HG03520 (cell line): ENCODE data around the gene WNT5A.

ENCODE experiments used
- ATAC-seq: cut with Tn5 transposase; IDR thresholded peaks from one replicate; pipeline ENCODE4 v1.9.1; 2021; ENCODE audit warnings: mild to moderate bottlenecking, moderate library complexity; ENCODE audit not compliant: unreplicated experiment

WNT5A gene

GRCh38 chr3:55482496-55483195, 4.5 kb downstream of the WNT5A start:
- ATAC-seq, result no peak

- no peak for ATAC-seq
Measured at GRCh38 chr3:55481744-55482495, 5.2 kb downstream of the WNT5A start.

GRCh38 chr3:55480911-55481743, 6.0 kb downstream of the WNT5A start:
- ATAC-seq, result no peak

- ATAC-seq, result no peak
Measured at GRCh38 chr3:55477306-55478303, 9.5 kb downstream of the WNT5A start.

GRCh38 chr3:55476515-55476914, 10.6 kb downstream of the WNT5A start:
- ATAC-seq, result no peak

DNA sequence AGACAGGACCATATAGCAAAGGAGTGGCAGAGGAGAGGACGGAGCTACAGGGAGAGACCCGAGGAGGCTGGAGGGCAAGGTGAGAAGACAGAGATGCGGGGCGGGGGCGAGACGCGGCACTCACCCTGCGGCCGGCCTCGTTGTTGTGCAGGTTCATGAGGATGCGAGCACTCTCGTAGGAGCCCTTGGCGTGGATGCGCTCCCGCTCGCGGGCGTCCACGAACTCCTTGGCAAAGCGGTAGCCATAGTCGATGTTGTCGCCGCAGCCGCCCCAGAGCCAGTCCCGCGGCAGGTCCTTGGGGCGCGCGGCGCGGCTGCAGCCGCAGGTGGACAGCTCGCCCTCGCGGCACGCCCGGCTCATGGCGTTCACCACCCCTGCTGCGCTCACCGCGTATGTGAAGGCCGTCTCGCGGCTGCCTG, 12.9 kb downstream of the WNT5A start:
- ATAC-seq, result no peak

DNA sequence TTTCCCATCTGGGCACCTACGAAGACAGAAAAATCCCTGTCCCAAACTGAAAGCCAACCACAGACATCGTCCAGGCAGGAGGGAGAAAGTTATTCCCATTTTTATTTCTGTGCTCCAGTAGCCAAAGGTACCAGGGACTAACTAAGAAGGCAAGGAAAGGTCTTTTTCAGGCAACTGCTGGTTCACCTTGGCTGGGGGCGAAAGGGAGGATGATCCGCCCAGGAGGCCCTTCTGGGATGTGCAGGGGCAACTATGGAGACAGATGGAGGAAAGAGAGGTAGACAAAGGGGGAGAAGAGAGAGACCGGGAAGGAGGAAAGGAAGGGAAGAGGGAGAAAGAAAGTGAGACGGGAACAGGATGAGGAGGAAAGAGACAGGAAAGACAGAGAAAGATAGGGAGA, 13.3 kb downstream of the WNT5A start:
- no peak for ATAC-seq

GRCh38 chr3:55471522-55472280, 15.4 kb downstream of the WNT5A start:
- no peak for ATAC-seq

DNA sequence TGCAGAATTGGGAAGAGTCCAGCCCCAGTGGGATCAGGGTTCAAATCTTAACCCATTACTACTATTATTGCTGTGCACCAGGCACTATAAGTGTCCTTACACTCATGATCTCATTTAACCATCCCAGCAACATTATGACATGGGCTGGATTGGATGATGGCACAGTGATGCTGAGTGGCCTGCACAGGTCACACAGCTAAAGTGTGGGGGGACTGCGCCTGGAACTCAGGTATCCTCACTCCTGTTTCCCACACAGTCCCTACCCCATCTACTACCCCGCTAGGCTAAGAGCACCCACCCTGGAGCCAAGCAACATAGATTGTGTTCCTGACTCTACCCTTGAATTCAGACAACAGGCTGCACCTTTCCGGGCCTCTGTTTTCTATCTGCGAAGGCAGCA, 16.0 kb downstream of the WNT5A start:
- ATAC-seq, result no peak

DNA sequence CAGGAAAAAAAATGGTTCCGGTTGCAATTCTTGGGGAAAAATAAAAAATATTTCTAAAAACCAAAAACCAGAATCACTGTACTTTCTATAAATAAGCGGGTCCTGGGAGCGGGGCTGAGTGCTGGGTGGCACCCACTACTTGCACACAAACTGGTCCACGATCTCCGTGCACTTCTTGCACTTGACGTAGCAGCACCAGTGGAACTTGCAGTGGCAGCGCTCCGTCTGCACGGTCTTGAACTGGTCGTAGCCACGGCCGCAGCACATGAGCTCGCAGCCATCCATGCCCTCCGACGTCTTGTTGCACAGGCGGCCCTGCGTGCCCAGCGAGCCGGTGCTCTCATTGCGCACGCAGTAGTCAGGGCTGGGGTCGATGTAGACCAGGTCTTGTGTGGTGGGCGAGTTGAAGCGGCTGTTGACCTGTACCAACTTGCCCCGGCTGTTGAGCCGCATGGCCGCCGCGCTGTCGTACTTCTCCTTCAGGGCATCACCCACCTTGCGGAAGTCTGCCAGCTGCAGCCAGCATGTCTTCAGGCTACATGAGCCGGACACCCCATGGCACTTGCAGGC, 17.1 kb downstream of the WNT5A start:
- ATAC-seq, result no peak

DNA sequence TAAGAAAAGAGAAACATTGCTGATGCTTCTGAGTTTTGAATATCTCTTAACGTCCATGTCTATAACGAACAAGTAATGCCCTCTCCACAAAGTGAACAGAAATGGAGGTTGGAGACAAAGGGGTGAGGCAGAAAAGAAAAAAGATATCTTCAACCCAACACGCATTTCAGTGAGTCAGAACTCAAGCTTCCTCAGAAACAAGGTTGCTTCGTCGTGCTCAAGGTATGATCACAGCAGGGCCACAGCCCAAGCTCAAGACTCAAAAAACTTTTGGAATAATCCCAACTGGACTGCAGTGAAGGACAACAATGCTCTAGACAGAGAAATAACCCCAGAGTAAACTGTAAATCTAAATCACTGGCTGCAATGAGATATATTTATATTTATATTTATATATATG, 18.9 kb downstream of the WNT5A start:
- ATAC-seq, result no peak

DNA sequence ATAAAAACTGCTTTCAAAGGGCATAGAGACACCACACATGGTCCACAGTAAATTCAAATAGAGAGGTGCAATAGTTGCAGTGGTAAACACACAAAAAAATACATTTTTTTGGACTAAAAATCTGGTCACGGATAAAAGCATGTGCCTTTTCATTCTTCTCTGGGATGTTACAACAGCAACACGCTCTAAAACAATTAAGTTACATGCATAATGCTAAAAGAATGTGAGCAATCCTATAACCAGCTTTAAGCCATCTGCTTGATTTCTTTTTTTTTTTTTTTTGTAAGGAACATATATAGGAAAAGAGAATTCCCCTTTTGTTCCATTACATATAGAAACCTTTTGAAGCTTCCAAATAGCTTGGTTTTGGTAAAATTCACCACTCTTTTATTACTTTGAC, 20.0 kb downstream of the WNT5A start:
- no peak for ATAC-seq

- ATAC-seq, result no peak
Measured at GRCh38 chr3:55466526-55466925, 20.6 kb downstream of the WNT5A start.

DNA sequence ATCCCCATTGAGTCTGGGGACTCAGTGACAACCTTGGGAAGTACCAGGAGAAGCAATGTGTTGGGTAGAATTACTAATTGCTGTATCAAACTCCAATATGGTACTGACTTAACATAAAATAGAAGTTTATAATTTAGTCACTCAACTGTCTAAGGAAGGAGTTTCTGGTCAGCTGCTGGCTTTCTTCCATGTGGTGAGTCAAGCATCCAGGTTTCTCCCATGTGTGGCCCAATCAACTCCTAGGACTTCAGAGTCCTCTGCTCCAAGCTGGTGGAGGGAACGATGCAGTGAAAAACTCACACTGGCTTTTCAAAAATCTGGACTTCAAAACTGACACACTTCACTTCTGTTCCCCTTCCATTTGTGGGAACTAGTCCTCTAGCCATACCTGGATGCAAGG, 25.2 kb downstream of the WNT5A start:
- no peak for ATAC-seq

GRCh38 chr3:55459838-55460237, 27.3 kb downstream of the WNT5A start:
- no peak for ATAC-seq

DNA sequence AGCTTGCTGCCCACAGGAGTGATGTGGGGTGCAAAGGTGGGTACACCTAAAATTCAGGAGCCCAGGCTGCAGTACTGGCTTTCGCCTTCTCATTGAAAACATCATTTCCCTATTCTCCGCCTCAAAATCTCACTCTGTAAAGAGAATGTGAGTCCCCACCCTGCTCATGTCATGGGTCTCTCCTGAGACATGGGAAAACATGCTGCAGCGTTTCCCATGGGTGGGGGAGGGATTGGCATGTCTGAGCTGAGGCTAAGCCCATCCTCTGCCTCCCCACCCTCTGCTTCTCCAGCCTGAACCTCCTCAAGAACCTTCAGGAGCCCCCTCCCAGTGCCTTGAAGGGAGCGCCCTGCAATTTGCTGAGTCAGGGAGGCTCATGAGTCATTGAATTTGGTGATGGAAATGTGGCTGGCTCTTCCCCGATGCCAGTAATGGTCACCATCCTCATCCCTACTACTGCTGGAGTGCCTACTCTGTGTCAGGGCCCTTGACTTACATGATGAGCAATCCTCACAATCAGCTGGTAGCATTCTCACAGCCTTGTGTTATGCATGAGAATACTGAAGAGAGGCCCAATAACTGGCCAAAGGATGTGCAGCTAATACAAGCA, 28.8 kb downstream of the WNT5A start:
- no peak for ATAC-seq

DNA sequence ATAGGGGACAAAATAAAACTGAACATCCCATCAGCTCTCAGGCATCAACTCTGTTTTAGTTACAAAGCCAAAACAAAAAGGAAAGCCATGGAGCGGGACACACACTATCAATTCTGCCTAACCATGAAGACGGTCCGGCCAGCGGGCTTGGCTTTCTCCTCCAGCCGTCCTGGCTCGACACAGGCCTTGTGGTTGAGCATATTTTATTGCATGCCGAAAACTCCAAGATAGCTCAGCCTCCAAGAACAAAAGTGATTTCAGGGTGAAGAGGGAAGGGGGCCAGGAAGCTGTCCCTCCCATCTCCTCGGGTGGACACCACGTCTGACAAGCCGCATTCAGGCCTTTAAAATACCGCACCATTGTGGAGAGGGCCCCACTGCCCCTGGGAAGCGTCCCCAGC, 31.2 kb downstream of the WNT5A start:
- ATAC-seq, result no peak

DNA sequence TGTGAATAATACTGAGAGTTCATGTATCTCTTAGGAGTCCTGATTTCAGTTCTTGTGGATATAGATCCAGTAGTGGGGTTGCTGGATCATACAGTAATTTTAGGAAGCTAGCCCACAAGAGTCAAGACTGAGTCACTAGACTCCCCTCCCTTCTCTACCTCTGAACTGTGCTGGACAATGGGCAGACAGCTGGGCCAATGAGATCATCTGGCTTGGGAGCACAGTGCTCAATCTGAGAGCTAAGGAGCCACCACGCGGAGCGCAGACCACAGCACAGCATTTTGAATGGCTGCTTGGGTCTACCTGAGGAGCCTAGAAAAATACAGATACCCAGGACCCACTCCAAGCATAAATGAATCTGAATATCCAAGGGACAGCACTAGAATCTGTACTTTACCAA, 32.5 kb downstream of the WNT5A start:
- ATAC-seq, result no peak

- no peak for ATAC-seq
Measured at GRCh38 chr3:55453886-55454496, 33.1 kb downstream of the WNT5A start.
